SK-N-SH treated with all-trans-retinoic acid at 6 μM for 48 hours (cell line): ENCODE measurements around the gene RHBDL2.

ENCODE experiments used
- ARNTL ChIP-seq: fragments of 450-650 bp; formaldehyde crosslinking; IDR thresholded peaks from 2 replicates; pipeline ENCODE4 v1.5.0; 2020; ENCODE audit warnings: low read depth, mild to moderate bottlenecking, moderate library complexity, borderline replicate concordance
- BACH2 ChIP-seq: fragments of 250-450 bp; sonication (Bioruptor Pico); IDR thresholded peaks from 2 replicates; pipeline ENCODE4 v1.9.0; 2021; ENCODE audit warnings: mild to moderate bottlenecking, borderline replicate concordance
- ESRRG ChIP-seq: fragments of 250-450 bp; sonication (Bioruptor Pico); IDR thresholded peaks from 2 replicates; pipeline ENCODE4 v1.6.1; 2021; ENCODE audit warnings: mild to moderate bottlenecking
- ISL1 ChIP-seq: fragments of 250-450 bp; sonication (Bioruptor Pico); IDR thresholded peaks from 2 replicates; pipeline ENCODE4 v2.1.2; 2022; ENCODE audit warnings: mild to moderate bottlenecking, moderate library complexity
- OSR1 ChIP-seq: fragments of 250-450 bp; sonication (Bioruptor Pico); IDR thresholded peaks from 2 replicates; pipeline ENCODE4 v1.8.0; 2022; ENCODE audit warnings: moderate library complexity, mild to moderate bottlenecking, inconsistent platforms
- PPARA ChIP-seq: fragments of 250-450 bp; sonication (Bioruptor Pico); IDR thresholded peaks from 2 replicates; pipeline ENCODE4 v1.5.0; 2020; ENCODE audit warnings: mild to moderate bottlenecking, borderline replicate concordance
- SNAI2 ChIP-seq: fragments of 250-450 bp; sonication (Bioruptor Pico); IDR thresholded peaks from 2 replicates; pipeline ENCODE4 v1.5.0; 2020; ENCODE audit warnings: mild to moderate bottlenecking, moderate library complexity
- TCF4 ChIP-seq: fragments of 250-450 bp; sonication (Bioruptor Pico); IDR thresholded peaks from 2 replicates; pipeline ENCODE4 v1.8.0; 2021; ENCODE audit warnings: mild to moderate bottlenecking, moderate library complexity, borderline replicate concordance
- TSHZ2 ChIP-seq: fragments of 250-450 bp; sonication (Bioruptor Pico); IDR thresholded peaks from 2 replicates; pipeline ENCODE4 v1.5.0; 2020; ENCODE audit warnings: mild to moderate bottlenecking, moderate library complexity
- ZC3H10 ChIP-seq: fragments of 250-450 bp; sonication (Bioruptor Pico); IDR thresholded peaks from 2 replicates; pipeline ENCODE4 v1.5.1; 2021; ENCODE audit warnings: mild to moderate bottlenecking, moderate library complexity
- ZFP3 ChIP-seq: fragments of 250-450 bp; sonication (Bioruptor Pico); IDR thresholded peaks from 2 replicates; pipeline ENCODE4 v1.5.0; 2020; ENCODE audit warnings: mild to moderate bottlenecking, moderate library complexity
- ZFP30 ChIP-seq: fragments of 450-650 bp; formaldehyde crosslinking; IDR thresholded peaks from 2 replicates; pipeline ENCODE4 v1.5.0; 2022; ENCODE audit warnings: mild to moderate bottlenecking, moderate library complexity
- TF ChIP-seq, protein P1 (sequence below): fragments of 250-450 bp; sonication (Bioruptor Pico); IDR thresholded peaks from 2 replicates; pipeline ENCODE4 v1.8.0; 2020; ENCODE audit warnings: mild to moderate bottlenecking, moderate library complexity, borderline replicate concordance
- TF ChIP-seq, protein P2 (sequence below): fragments of 250-450 bp; sonication (Bioruptor Pico); IDR thresholded peaks from 2 replicates; pipeline ENCODE4 v1.5.1; 2020; ENCODE audit warnings: low read depth, mild to moderate bottlenecking, moderate library complexity

DNA sequence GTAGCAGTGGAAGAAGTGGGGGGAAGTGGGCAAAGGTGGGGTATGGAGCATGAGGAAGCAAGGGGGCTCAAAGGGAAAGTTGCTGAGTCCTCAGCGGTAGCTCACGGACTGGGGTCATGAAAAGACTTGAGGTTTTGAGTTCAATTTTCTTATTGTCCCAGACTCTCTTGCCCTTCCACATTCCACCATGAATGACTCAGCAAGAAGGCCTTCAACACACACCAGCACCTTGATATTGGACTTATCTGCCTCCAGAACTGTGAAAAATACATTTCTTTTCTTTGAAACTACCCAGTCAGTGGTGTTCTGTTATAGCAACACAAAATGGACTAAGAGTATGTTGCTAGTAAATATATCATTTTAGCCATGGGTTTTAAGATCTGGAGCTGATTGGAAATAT lies 17.3 kb upstream of the RHBDL2 start:
- TF ChIP-seq ZC3H10 (CRISPR knock-in tag) (no peak), ZFP30 (CRISPR knock-in tag) (no peak), ZFP3 (no peak), BACH2 (CRISPR knock-in tag) (no peak), PPARA (CRISPR knock-in tag) (no peak), ARNTL (CRISPR knock-in tag) (no peak), ESRRG (CRISPR knock-in tag) (no peak), OSR1 (CRISPR knock-in tag) (no peak), SNAI2 (CRISPR knock-in tag) (no peak), TSHZ2 (CRISPR knock-in tag) (no peak), TCF4 (CRISPR knock-in tag) (no peak), ISL1 (CRISPR knock-in tag) (no peak)
- TF ChIP-seq, protein P1, sequence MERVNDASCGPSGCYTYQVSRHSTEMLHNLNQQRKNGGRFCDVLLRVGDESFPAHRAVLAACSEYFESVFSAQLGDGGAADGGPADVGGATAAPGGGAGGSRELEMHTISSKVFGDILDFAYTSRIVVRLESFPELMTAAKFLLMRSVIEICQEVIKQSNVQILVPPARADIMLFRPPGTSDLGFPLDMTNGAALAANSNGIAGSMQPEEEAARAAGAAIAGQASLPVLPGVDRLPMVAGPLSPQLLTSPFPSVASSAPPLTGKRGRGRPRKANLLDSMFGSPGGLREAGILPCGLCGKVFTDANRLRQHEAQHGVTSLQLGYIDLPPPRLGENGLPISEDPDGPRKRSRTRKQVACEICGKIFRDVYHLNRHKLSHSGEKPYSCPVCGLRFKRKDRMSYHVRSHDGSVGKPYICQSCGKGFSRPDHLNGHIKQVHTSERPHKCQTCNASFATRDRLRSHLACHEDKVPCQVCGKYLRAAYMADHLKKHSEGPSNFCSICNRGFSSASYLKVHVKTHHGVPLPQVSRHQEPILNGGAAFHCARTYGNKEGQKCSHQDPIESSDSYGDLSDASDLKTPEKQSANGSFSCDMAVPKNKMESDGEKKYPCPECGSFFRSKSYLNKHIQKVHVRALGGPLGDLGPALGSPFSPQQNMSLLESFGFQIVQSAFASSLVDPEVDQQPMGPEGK, result no peak
- TF ChIP-seq, protein P2, sequence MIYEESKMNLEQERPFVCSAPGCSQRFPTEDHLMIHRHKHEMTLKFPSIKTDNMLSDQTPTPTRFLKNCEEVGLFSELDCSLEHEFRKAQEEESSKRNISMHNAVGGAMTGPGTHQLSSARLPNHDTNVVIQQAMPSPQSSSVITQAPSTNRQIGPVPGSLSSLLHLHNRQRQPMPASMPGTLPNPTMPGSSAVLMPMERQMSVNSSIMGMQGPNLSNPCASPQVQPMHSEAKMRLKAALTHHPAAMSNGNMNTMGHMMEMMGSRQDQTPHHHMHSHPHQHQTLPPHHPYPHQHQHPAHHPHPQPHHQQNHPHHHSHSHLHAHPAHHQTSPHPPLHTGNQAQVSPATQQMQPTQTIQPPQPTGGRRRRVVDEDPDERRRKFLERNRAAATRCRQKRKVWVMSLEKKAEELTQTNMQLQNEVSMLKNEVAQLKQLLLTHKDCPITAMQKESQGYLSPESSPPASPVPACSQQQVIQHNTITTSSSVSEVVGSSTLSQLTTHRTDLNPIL (CRISPR knock-in tag), result no peak
